PC-3 (cell line): ENCODE measurements around the gene DNAJB11. TPM values are rescaled to one million over a fixed set of nuclear protein-coding genes. Genes with fewer than 3 reads are reported as not detected.
A peak's percentile ranks its signal among the peaks of the same experiment; 100 is the strongest.

Experiments
- ATAC-seq: fragments of 200-7000 bp; cut with Tn5 transposase; 2 replicates; pipeline ENCODE4 v1.9.1; 2020; ENCODE audit warnings: mild to moderate bottlenecking, moderate library complexity
- BruUV-seq: library from RNA; stranded (reverse); fragments of 400-500 nt; replicated peaks from 2 replicates; lab custom pipeline; 2021; lab: Mats Ljungman, UMichigan
- CTCF ChIA-PET: fragments of 300-600 bp; sonication (Branson Sonifier 250); formaldehyde crosslinking; loops from one replicate; lab custom pipeline; 2022; ENCODE audit warnings: antibody characterized with exemption; lab: Charles Lee
- POLR2A ChIA-PET: fragments of 300-600 bp; sonication (Branson Sonifier 250); formaldehyde crosslinking; loops from one replicate; lab custom pipeline; 2022; ENCODE audit warnings: antibody characterized with exemption; ENCODE audit not compliant: unreplicated experiment; lab: Charles Lee
- DNase-seq: peaks from one replicate; pipeline ENCODE4 v3.0.0-alpha.2; 2015
- H2AFZ ChIP-seq: fragments of 300-600 bp; sonication (generic); 2 replicates; pipeline ENCODE4 v1.6.0; 2016; ENCODE audit warnings: antibody characterized with exemption, low read length
- H3F3A ChIP-seq: fragments of 300-600 bp; sonication (generic); one replicate; pipeline ENCODE4 v1.6.0; 2017; ENCODE audit warnings: antibody characterized with exemption, low read length, control low read depth, mild to moderate bottlenecking; ENCODE audit not compliant: unreplicated experiment
- H3K27ac ChIP-seq: fragments of 300-600 bp; sonication (generic); 2 replicates; pipeline ENCODE4 v1.5.1; 2016; ENCODE audit warnings: mild to moderate bottlenecking, low read length
- H3K27me3 ChIP-seq: fragments of 300-600 bp; sonication (generic); 2 replicates; pipeline ENCODE4 v1.6.1; 2016; ENCODE audit warnings: low read length, mixed read lengths
- H3K36me3 ChIP-seq: fragments of 300-600 bp; sonication (generic); 2 replicates; pipeline ENCODE4 v1.6.1; 2016; ENCODE audit warnings: low read depth, mixed run types, low read length, mixed read lengths
- H3K4me1 ChIP-seq: fragments of 300-600 bp; sonication (generic); 2 replicates; pipeline ENCODE4 v1.5.1; 2016; ENCODE audit warnings: low read length; ENCODE audit not compliant: insufficient read depth
- H3K4me2 ChIP-seq: fragments of 300-600 bp; sonication (generic); 2 replicates; pipeline ENCODE4 v1.6.0; 2016; ENCODE audit warnings: low read length
- H3K4me3 ChIP-seq: fragments of 300-600 bp; sonication (generic); 2 replicates; pipeline ENCODE4 v1.5.1; 2016; ENCODE audit warnings: mild to moderate bottlenecking, low read length, mixed read lengths
- H3K79me2 ChIP-seq: fragments of 300-600 bp; sonication (generic); 2 replicates; pipeline ENCODE4 v1.6.1; 2017; ENCODE audit warnings: low read length, mixed read lengths
- H3K9ac ChIP-seq: fragments of 300-600 bp; sonication (generic); 2 replicates; pipeline ENCODE4 v1.6.0; 2016; ENCODE audit warnings: mild to moderate bottlenecking, low read length
- H3K9me2 ChIP-seq: fragments of 300-600 bp; sonication (generic); replicated peaks from 2 replicates; pipeline ENCODE4 v1.6.1; 2016; ENCODE audit warnings: mixed run types, low read length, mixed read lengths
- H3K9me3 ChIP-seq: fragments of 300-600 bp; sonication (generic); 2 replicates; pipeline ENCODE4 v1.6.1; 2016; ENCODE audit warnings: low read length, mixed read lengths
- H4K20me1 ChIP-seq: fragments of 300-600 bp; sonication (generic); 2 replicates; pipeline ENCODE4 v1.6.1; 2016; ENCODE audit warnings: low read length, mixed read lengths
- EZH2 ChIP-seq: fragments of 300-600 bp; sonication (generic); IDR thresholded peaks from one replicate; pipeline ENCODE4 v1.6.1; 2017; ENCODE audit warnings: antibody characterized with exemption, mild to moderate bottlenecking, low read length; ENCODE audit not compliant: unreplicated experiment
- EZH2phosphoT487 ChIP-seq: fragments of 300-600 bp; sonication (generic); IDR thresholded peaks from 2 replicates; pipeline ENCODE4 v1.6.1; 2018; ENCODE audit warnings: mild to moderate bottlenecking, antibody characterized with exemption, low read length, borderline replicate concordance
- intact Hi-C: fragments of 100-400 bp; cut with micrococcal nuclease; formaldehyde crosslinking; loops from 2 replicates; pipeline ENCODE4 v1.9.0; 2023
- total RNA-seq: library from RNA; depleted of rRNA; stranded (reverse); fragments of >200 nt; gene quantifications from 2 replicates; pipeline ENCODE4 v1.2.3, GENCODE V29; 2014
- TF ChIP-seq, protein P1 (sequence below): fragments of 300-600 bp; sonication (generic); conservative IDR thresholded peaks from 2 replicates; pipeline ENCODE4 v1.5.1; 2017; ENCODE audit warnings: antibody characterized with exemption, low read depth, mild to moderate bottlenecking, low read length

DNAJB11 gene
- total RNA-seq, 1 experiment from 2014 or later: 117 TPM

DNA sequence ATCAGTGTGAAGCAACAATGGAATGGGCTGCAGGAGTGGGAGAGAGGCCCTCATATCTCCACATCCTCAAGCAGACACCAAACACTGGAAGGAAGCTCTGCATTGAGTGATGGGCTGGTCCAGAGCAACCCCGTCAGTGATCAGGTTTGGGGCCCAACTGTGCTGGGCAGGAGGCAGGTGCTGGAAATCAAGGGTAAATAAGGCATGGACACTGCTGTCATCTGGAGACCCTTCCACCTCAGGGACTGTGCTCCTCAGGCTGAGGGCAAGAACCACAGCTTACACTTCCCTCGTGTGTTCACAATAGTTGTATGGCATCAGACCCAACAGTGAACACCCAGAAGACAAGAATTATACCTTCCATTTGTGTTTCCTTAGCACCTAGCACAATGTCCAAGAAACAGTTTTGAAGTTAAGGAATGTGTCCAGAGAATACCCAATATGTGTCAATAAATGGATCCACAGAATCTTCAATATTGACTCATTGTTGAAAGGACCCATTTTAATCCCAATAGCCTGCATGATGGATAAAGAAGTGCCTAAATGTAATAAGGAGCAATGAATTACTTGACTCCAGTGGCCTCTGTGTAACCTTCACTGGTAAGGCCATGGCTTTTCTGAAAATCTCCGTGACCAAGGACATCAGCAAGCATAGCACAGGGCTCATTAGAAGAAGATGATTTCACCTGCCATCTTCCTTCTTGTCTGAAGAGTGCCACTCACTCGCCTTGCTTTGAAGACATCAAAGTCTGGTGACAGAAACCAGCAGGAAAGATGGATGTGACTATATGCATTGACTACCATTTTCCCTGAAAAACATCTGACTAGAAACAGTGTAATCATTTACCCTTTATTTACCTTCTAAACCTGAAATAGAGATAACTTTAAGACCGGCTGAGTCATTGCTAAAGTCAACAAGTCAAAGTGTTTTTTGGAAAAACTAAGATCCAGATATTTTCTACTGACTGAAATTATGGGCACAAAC is 35.3 kb downstream of the DNAJB11 start:
- H3K27ac ChIP-seq: no peak overlapping the region
- no TSS peak for BruUV-seq
- no peak overlapping the region for H3K4me3 ChIP-seq
- H3K36me3 ChIP-seq: no peaks in the 10 kb centered on the region
- CTCF ChIA-PET: no interaction called here
- no peaks in the 10 kb centered on the region for H3K27me3 ChIP-seq
- POLR2A ChIA-PET: no interaction called here
- intact Hi-C loops: no loop called here
- DNase-seq: peak; percentile 56
- H3K9me3 ChIP-seq: no peaks in the 10 kb centered on the region
- ATAC-seq: peak; percentile 80
- TF ChIP-seq EZH2 (no peak), EZH2phosphoT487 (no peak)
- TF ChIP-seq, protein P1, sequence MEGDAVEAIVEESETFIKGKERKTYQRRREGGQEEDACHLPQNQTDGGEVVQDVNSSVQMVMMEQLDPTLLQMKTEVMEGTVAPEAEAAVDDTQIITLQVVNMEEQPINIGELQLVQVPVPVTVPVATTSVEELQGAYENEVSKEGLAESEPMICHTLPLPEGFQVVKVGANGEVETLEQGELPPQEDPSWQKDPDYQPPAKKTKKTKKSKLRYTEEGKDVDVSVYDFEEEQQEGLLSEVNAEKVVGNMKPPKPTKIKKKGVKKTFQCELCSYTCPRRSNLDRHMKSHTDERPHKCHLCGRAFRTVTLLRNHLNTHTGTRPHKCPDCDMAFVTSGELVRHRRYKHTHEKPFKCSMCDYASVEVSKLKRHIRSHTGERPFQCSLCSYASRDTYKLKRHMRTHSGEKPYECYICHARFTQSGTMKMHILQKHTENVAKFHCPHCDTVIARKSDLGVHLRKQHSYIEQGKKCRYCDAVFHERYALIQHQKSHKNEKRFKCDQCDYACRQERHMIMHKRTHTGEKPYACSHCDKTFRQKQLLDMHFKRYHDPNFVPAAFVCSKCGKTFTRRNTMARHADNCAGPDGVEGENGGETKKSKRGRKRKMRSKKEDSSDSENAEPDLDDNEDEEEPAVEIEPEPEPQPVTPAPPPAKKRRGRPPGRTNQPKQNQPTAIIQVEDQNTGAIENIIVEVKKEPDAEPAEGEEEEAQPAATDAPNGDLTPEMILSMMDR: no peak
- H3K9ac ChIP-seq: no peak overlapping the region
- H3K9me2 ChIP-seq: no peaks in the 10 kb centered on the region
- no peaks in the 10 kb centered on the region for H3F3A ChIP-seq
- no peaks in the 10 kb centered on the region for H4K20me1 ChIP-seq
- H3K4me2 ChIP-seq: no peak overlapping the region
- H3K79me2 ChIP-seq: no peaks in the 10 kb centered on the region
- H2AFZ ChIP-seq: no peak overlapping the region
- peaks cover 8% of the 10 kb centered on the region for H3K4me1 ChIP-seq

DNA sequence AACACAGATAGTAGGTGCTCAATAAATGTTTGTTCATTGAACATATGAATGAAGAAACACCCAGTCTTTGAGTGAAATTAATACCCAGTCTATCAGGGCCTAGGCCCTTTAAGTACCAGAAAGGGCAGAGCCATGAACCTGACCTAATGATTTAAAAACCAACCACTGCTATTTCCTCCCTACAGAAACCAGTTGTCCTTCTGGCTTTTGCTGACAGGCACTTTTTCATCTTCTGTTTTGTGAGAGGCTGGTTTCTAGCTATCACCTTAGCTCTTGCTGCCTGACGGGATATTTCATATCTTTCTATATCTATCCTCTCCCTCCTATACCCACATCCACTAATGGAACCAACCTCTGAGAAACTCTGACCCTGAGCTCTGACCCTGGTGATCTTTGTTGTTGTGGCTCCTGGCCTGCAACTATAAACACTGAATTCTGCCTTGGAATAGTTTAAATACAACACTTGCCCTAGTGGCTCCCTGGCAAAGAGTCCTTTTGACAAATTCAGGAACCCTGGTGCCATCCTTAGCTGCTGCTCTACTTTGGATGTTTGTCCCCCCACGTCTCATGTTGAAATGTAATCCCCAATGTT is 38.2 kb downstream of the DNAJB11 start:
- ATAC-seq (no peak), DNase-seq (no peak)
- Histone ChIP-seq H2AFZ (no peak overlapping the region), H3K9me3 (no peaks in the 10 kb centered on the region), H4K20me1 (no peaks in the 10 kb centered on the region), H3K9me2 (no peaks in the 10 kb centered on the region), H3K4me1 (peaks cover 8% of the 10 kb centered on the region), H3K36me3 (no peaks in the 10 kb centered on the region), H3K27ac (no peak overlapping the region), H3K4me2 (no peak overlapping the region), H3K4me3 (no peak overlapping the region), H3K27me3 (no peaks in the 10 kb centered on the region), H3K9ac (no peak overlapping the region), H3K79me2 (no peaks in the 10 kb centered on the region), H3F3A (no peaks in the 10 kb centered on the region)
- intact Hi-C loops: no loop called here
- BruUV-seq: no TSS peak
- no peak for TF ChIP-seq EZH2
- CTCF ChIA-PET: no interaction called here
- POLR2A ChIA-PET: no interaction called here

DNA sequence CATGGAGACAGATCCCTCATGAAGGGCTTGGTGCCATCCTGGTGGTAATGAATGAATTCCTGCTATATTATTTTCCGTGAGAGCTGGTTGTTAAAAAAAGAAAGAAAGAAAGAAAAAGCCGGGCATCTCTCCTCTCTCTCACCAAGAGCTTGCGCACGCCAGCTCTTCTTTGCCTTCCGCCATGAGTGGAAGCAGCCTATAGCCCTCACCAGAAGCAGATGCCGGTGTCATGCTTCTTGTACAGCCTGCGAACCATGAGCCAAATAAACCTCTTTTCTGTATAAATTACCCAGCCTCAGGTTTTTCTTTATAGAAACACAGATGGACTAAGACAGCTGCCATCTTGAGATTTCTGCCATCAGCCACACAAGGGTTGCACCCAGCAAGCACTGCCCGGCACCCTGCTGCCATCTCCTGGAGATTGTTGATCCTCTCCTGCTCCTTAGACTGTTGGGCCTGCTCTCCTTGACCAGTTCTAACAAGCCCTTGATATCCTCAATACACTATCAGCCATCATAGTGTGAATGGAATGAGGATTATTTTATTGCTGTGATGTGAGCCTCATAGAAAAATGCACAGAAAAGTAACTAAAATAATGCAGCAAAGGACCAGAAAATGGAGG is 38.8 kb downstream of the DNAJB11 start:
- H3K36me3 ChIP-seq: no peaks in the 10 kb centered on the region

More for the DNA sequence above, 38.8 kb downstream of the DNAJB11 start:
- peak; percentile 82 for ATAC-seq
- Histone ChIP-seq H3K79me2 (no peaks in the 10 kb centered on the region), H3K27ac (no peak overlapping the region), H3K9ac (no peak overlapping the region), H3K9me2 (no peaks in the 10 kb centered on the region), H3F3A (no peaks in the 10 kb centered on the region), H3K4me1 (peaks cover 8% of the 10 kb centered on the region), H3K9me3 (no peaks in the 10 kb centered on the region), H3K4me3 (no peak overlapping the region), H2AFZ (no peak overlapping the region), H4K20me1 (no peaks in the 10 kb centered on the region), H3K27me3 (no peaks in the 10 kb centered on the region), H3K4me2 (no peak overlapping the region)
- no TSS peak for BruUV-seq
- ChIA-PET CTCF (no interaction called here), POLR2A (no interaction called here)
- TF ChIP-seq, protein P1: peak; percentile 67
- no peak for TF ChIP-seq EZH2phosphoT487
- DNase-seq: peak; percentile 61
- intact Hi-C loops: no loop called here
